Epithelial cell of esophagus (primary cell): ENCODE data around the gene SMG6.
A peak's percentile ranks its signal among the peaks of the same experiment; 100 is the strongest.

ENCODE experiments used
- DNase-seq: peaks from one replicate; pipeline ENCODE4 v3.0.0; 2010; ENCODE audit warnings: low read depth
- H3K4me3 ChIP-seq: 2 replicates; pipeline ENCODE4 v1.5.1; 2011; ENCODE audit warnings: mild to moderate bottlenecking, low read length, control low read depth
- CTCF ChIP-seq: IDR thresholded peaks from 2 replicates; pipeline ENCODE4 v1.5.1; 2011; ENCODE audit warnings: low read depth, mild to moderate bottlenecking, low read length, control low read depth, inconsistent platforms; ENCODE audit not compliant: insufficient read depth; ENCODE audit errors: missing control alignments

The SMG6 gene

GRCh38 chr17:2303204-2304188 lies at the start of gene SMG6, which contains the start of gene SRR:
Gene SMG6 (minus strand): TSS chr17:2303785. CDS start chr17:2303720, 65 bp downstream.
Gene SRR (plus strand): TSS chr17:2303950. CDS start chr17:2315561, 11,611 bp downstream.
- peak; percentile 91 for DNase-seq
- peak within 1 kb of the TSS; percentile 85 for H3K4me3 ChIP-seq
- no peak for TF ChIP-seq CTCF

- no peak overlapping the region for H3K4me3 ChIP-seq
- no peak for DNase-seq
- no peak for TF ChIP-seq CTCF
Observed at GRCh38 chr17:2351269-2351668, 47.7 kb upstream of the SMG6 start.

- no peak overlapping the region for H3K4me3 ChIP-seq
- no peak for TF ChIP-seq CTCF
- DNase-seq: peak; percentile 86
Observed at GRCh38 chr17:2347805-2348685, 44.5 kb upstream of the SMG6 start.

GRCh38 chr17:2346475-2346874 lies 42.9 kb upstream of the SMG6 start:
- no peak for TF ChIP-seq CTCF
- DNase-seq: peak; percentile 82
- H3K4me3 ChIP-seq: no peak overlapping the region

GRCh38 chr17:2344528-2344927 lies 40.9 kb upstream of the SMG6 start:
- no peak overlapping the region for H3K4me3 ChIP-seq
- DNase-seq: no peak
- no peak for TF ChIP-seq CTCF

- TF ChIP-seq CTCF: no peak
- peak; percentile 41 for DNase-seq
- no peak overlapping the region for H3K4me3 ChIP-seq
Observed at GRCh38 chr17:2343421-2343820, 39.8 kb upstream of the SMG6 start.
